ENCODE measurements around the gene STK31.
"Not testable (repeated sequence)": the region's sequence is repeated elsewhere in the genome, so short reads cannot be mapped to it uniquely, and the experiment has no call there.

Gene STK31

DNA sequence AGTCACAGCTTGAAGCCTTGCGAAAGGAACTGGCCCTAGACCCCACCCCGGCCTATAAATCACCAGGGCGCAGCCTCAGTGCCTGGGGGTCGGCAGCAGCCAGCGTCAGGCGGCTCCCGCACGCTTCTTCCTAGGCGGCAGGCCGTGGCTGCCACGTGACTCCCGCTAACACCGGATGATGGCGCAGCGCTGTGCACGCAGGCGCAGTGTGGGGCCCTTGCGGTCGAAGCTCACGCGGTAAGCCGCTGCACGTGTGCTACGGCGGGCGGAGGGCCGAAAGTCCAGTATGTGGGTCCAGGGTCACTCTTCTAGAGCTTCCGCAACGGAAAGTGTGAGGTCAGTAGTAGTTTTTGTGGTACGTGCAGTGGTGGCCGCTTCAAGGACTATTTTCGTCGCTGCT lies at the start of gene STK31:
Gene STK31, plus strand, starts transcription at position 220 of the 400 bp plus-strand sequence. Its CDS starts 67 bp downstream, at position 287.
- DNase-seq, result no peak

DNA sequence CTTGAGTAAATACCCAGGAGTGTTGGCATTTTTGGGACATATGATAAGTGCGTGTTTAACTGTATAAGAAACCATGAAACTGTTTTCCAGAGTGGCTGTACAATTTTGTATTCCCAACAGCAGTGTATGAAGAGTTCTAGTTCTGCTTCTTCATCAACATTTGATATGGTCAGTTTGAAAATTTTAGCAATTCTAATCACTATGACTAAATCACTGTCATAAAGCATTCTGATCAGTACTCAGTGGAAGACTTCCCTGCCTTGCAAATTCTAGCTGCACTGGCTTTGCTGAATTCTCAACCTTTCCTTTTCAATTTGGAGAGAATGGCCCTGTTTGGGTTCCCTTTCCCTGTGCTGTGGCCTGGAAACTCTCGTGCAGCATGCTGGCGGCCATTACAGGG lies 48.6 kb upstream of the STK31 start:
- no peak for DNase-seq

GRCh38 chr7:23662124-23662983 lies 47.7 kb upstream of the STK31 start:
- DNase-seq, result no peak

- no peak for DNase-seq
Measured at GRCh38 chr7:23662984-23663313, 47.1 kb upstream of the STK31 start.

- no peak for DNase-seq
Measured at GRCh38 chr7:23664122-23664521, 45.9 kb upstream of the STK31 start.

- no peak for DNase-seq
Measured at GRCh38 chr7:23672033-23672432, 38.0 kb upstream of the STK31 start.

- DNase-seq, result peak; percentile 81
Measured at GRCh38 chr7:23679898-23680413, 30.1 kb upstream of the STK31 start, which contains the start of gene FAM221A. FAM221A (plus strand) TSS chr7:23680199; CDS start chr7:23680219, 20 bp downstream.

DNA sequence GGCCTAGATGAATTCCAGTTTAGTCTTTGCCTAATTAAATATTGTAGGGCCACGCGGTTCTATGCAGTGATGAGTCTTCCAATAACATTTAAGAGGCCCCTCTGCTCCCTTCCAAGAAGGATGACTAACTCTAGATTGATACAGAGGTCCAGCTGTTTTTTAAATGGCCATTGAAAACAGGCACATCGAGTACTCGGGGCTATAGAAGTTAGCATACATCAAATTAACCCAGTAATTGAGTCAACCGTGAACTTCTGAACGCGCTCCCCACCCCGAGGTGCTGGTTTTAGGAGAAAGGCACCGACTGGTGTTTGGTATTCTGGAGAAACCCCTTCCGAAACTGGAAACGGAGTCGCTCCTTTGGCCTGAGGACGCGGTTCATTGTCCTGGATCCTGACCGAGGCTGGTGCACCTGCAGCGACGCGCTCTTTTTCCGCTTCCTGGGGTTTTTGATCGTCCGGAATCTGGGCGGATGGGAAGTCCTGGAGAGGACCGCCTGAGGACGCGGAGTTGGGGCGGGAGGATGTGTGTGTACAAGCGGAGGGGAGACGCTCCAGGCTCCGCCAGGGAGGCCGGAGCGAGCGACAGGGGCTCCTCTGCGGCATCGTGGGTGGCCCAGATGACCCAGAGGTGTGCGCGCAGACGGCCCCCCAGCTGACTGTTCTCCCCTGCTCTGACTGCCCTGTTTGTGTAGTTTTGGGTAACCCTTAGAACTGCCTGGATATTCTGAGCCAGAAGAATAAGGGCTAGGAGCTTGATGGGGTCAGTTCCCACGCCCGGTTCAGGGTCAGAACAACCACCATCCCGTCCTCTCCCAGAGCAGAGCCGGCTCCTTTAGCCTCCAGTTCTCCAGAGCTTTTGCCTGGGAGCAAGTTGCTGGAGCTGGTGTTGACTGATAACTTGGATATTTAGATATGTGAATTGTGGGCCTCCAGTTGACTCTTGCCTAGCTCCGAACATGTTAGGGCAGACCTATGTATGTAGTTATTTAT lies 29.3 kb upstream of the STK31 start:
- DNase-seq, result peak; percentile 26

DNA sequence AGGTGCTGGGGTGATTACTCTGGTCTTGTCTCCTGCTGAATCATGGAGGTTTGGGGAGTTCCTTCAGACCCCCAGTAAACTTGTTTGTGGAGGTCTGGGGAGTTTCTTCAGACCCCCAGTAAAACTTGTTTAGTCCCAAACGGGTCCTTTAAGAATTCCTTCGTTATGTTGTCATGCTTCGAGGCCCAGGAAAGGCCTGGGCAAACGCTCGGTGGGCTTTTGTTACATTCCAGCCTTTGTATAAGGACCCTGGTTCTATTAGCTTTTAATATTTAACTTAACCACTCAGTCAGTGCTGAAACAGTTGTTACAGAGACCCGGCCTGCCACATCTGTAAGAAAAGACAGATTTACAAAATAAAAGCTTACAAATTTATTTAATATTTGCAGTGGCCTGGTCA lies 26.0 kb upstream of the STK31 start:
- DNase-seq, result not testable (repeated sequence)

DNA sequence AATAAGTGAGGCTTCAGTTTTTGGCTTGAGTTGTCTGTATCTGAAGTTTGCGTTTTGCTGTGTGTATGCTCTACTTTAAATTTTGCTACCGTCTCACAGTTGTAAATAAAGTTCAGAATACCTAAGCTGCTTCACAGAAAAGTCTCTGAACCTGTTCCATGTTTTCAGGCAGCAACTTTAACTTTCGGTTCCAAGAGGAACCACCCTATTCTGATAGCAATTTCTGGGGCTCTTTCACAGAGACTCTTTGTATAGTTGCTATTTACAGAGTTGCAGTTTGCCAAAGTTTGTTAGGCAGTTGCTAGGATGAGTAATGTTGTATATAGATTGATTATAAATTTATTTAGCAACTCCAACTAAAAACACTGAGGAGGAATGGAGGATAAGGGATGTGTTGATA lies 24.3 kb upstream of the STK31 start:
- no peak for DNase-seq

- DNase-seq, result no peak
Measured at GRCh38 chr7:23687011-23687410, 23.0 kb upstream of the STK31 start.

DNA sequence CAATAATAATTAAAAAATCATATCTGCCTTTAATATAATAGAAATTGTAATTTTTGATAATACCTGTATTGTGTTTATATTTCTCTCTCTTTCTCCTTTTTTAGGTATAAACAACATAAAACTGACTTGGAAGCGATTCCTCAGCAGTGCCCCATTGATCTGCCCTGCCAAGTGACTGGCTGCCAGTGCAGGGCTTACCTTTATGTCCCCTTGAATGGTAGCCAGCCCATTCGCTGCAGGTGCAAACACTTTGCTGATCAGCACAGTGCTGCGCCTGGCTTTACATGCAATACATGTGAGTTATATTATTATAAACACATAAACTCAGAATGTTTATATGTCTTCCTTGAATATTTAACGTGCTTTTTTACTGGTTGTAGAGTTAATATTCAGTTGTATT lies 20.9 kb upstream of the STK31 start:
- no peak for DNase-seq

GRCh38 chr7:23691320-23691719 lies 18.7 kb upstream of the STK31 start:
- DNase-seq, result no peak

GRCh38 chr7:23693224-23693623 lies 16.8 kb upstream of the STK31 start:
- no peak for DNase-seq

- DNase-seq, result peak; percentile 58
Measured at GRCh38 chr7:23696916-23697441, 13.0 kb upstream of the STK31 start.

DNA sequence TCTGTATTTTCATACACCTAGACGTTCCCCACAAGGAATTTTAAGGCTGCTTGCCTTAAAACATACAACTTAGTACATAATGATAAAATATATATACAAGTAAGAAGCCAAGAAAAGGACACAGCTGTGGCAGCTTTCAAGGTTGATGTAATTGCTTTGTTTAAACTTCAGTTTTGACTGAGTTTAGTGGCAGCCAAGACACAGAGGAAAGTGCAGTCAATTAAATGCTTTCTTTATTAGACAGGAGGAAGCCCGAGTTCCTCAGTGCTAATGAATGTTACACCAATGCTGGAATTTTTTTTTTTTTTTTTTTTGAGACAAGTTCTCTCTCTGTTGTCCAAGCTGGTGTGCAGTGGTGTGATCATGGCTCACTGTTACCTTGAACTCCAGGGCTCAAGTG lies 11.2 kb upstream of the STK31 start:
- DNase-seq, result no peak

DNA sequence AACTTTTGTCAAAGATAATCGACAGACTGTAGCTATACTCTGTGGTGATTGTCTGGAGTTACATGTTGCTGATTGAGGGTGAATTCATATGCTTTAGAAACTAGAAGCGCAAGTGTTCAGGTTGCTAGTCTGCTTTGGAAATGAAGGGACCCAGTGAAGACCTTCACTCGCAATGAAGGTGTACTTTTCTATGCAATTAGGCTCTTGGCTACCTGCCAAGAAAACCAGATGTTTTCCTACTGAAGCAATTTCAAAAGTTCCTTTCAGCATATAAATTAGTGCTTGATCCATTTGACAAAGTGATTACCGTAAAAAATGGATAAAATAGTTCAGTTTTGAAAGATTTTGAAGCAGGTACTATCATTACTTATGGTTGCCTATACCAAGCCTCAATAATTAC lies 10.0 kb upstream of the STK31 start:
- DNase-seq, result no peak

GRCh38 chr7:23709081-23709750 lies 803 bp upstream of the STK31 start:
- DNase-seq, result no peak

GRCh38 chr7:23712368-23713284 lies 2.6 kb downstream of the STK31 start:
- DNase-seq, result no peak

DNA sequence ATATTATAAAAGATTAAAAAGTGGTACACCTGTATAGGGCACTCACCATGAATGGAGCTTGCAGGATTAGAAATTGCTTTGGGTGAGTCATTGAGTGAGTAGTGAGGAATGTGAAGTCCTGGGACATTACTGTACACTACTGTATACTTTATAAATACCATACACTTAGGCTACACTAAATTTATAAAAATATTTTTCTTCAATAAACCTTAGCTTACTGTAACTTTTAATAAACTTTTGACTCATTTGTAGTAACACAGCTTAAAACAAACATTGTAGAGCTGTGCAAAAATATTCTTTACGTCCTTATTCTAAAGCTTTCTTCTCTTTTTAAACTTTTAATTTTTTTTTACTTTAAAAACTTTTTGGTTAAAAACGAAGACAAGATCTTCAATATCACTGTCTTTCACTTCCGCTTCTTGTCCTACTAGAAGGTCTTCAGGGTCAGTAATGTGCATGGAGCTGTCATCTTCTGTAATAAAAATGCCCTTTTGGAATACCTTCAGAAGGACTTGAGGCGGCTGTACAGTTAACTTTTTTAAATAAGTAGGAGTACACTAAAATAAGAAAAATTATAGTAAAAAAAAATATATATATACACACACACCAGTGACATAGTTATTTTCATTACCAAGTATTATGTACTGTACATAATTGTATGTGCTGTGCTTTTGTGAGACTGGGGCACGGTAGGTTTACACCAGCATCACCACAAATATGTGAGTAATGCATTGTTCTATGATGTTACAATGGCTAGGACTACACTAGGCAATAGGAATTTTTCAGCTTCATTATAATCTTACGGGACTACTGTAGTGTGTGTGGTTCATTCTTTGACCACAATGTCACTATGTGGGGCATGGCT lies 3.5 kb downstream of the STK31 start:
- no peak for DNase-seq

GRCh38 chr7:23714150-23714464 lies 4.1 kb downstream of the STK31 start:
- no peak for DNase-seq
